ENCODE measurements around the gene MPPED1. TPM values are rescaled to one million over a fixed set of nuclear protein-coding genes. Genes with fewer than 3 reads are reported as not detected.

Gene MPPED1
- total and polyA plus RNA-seq, 2 donors (not counting 3 experiments of a cell fraction or from before 2014, with no cell fraction given) = not detected

- no peaks in the 10 kb centered on the region for H3K9me1 ChIP-seq (replicated peaks; ENCODE audit: control insufficient read depth, extremely low read depth, insufficient read depth, low read length)
- H3K4me1 ChIP-seq (ENCODE audit: control insufficient read depth, extremely low read depth, insufficient read depth, low read length) = no peaks in the 10 kb centered on the region
- no peaks in the 10 kb centered on the region for H3K36me3 ChIP-seq (ENCODE audit: control insufficient read depth in 2 of 2, extremely low read depth in 1 of 2, insufficient read depth in 2 of 2, low read length in 2 of 2)
- BruUV-seq (replicated peaks) = no TSS peak
- dilution Hi-C loops (cut with MboI; ENCODE audit: extremely low pct_ligation_motif_present, low sequenced_read_pairs) (no loop called here), intact Hi-C loops (cut with micrococcal nuclease) (no loop called here)
- no peak overlapping the region for H3K4me2 ChIP-seq (ENCODE audit: insufficient read depth, low read length)
- H2AFZ ChIP-seq (ENCODE audit: low read depth, low read length) = no peak overlapping the region
- peaks cover 31 to 34% of the 10 kb centered on the region in 2 experiments for H3K27me3 ChIP-seq (ENCODE audit: control insufficient read depth in 2 of 2, insufficient read depth in 2 of 2, low read length in 2 of 2)
- H4K20me1 ChIP-seq (replicated peaks; ENCODE audit: control insufficient read depth, extremely low read depth, insufficient read depth, low read length) = no peaks in the 10 kb centered on the region
- TF ChIP-seq FOS (IDR thresholded peaks at IDR 0.05; ENCODE audit: borderline replicate concordance, insufficient read depth, low read length) = no peak
- TF ChIP-seq MAX (IDR thresholded peaks at IDR 0.05; ENCODE audit: insufficient read depth, insufficient read length) = no peak
- no peak for TF ChIP-seq POLR2A (IDR thresholded peaks at IDR 0.05; ENCODE audit: low read depth, low read length)
- TF ChIP-seq MYC (IDR thresholded peaks at IDR 0.05; ENCODE audit: low read depth, low read length) = no peak
- no peak for TF ChIP-seq POLR2AphosphoS5 (IDR thresholded peaks at IDR 0.05; ENCODE audit: insufficient read depth, low read depth, low read length)
- no peak for TF ChIP-seq JUN (IDR thresholded peaks at IDR 0.05; ENCODE audit: borderline replicate concordance, insufficient read depth, insufficient read length, low read depth)
- TF ChIP-seq CTCF (IDR thresholded peaks at IDR 0.05; ENCODE audit: extremely low read depth in 1 of 2, insufficient read depth in 1 of 2, low read depth in 1 of 2, low read length in 2 of 2) = no peak
- no peak for TF ChIP-seq EZH2 (IDR thresholded peaks at IDR 0.05; ENCODE audit: borderline replicate concordance, low read depth, low read length, severe bottlenecking)
- no peak for TF ChIP-seq GATA2 (IDR thresholded peaks at IDR 0.05; ENCODE audit: insufficient read depth, insufficient read length, low read depth, low read length)
- H3K9ac ChIP-seq (replicated peaks; ENCODE audit: extremely low read depth, insufficient read depth, low read length) = no peak overlapping the region
- ChIA-PET CTCF (no interaction called here), POLR2A (no interaction called here)
- DNase-seq (ENCODE audit: low read depth, low spot score) = no peak
- no peaks in the 10 kb centered on the region for H3K9me3 ChIP-seq (replicated peaks; ENCODE audit: control insufficient read depth, insufficient read depth, low read length)
- no peak for FAIRE-seq
- H3K79me2 ChIP-seq (ENCODE audit: control insufficient read depth, insufficient read depth, low read length) = no peaks in the 10 kb centered on the region
- H3K27ac ChIP-seq (ENCODE audit: insufficient read depth, low read depth, low read length) = no peak overlapping the region
- no peak overlapping the region for H3K4me3 ChIP-seq (replicated peaks in 1 of 3; ENCODE audit: insufficient read depth in 1 of 3, low read depth in 1 of 3, low read length in 3 of 3)
These were observed 2.0 kb upstream of the MPPED1 start for GRCh38 chr22:43409800-43410199.
